ENCODE results near the gene MUC5B.

Gene MUC5B

DNA sequence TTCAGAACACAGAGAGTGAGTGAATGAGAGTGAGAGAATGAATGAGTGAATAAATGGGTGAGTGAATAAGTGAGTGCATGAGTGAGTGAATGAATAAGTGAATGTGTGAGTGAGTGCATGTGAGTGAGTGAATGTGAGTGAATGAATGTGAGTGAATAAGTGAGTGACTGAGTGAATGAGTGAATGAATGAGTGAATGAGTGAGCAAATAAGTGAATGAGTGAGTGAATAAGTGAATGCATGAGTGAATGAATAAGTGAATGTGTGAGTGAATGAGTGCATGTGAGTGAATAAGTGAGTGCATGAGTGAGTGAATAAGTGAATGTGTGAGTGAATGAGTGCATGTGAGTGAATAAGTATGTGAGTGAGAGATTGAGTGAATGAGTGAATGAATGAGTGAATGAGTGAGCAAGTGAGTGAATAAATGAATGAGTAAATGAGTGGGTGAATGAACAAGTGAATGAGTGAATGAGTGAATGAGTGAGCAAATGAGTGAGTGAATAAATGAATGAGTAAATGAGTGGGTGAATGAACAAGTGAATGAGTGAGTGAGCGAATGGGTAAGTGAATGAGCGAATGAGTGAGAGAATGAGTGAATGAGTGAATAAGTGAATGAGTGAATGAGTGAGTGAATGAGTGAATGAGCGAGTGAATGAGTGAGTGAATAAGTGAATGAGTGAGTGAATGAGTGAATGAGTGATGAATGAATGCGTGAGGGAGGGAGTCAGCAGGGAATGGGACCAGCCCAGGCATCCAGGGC, 21.3 kb upstream of the MUC5B start:
- ChIA-PET CTCF (interaction anchor here (1.2 to 2.1 kb wide), 3 partner anchors 30 to 373 kb away, joined by 3 to 14 read pairs (median 12); no protein-coding TSS in a partner anchor), POLR2A (no interaction called here)
- TF ChIP-seq, protein P1, sequence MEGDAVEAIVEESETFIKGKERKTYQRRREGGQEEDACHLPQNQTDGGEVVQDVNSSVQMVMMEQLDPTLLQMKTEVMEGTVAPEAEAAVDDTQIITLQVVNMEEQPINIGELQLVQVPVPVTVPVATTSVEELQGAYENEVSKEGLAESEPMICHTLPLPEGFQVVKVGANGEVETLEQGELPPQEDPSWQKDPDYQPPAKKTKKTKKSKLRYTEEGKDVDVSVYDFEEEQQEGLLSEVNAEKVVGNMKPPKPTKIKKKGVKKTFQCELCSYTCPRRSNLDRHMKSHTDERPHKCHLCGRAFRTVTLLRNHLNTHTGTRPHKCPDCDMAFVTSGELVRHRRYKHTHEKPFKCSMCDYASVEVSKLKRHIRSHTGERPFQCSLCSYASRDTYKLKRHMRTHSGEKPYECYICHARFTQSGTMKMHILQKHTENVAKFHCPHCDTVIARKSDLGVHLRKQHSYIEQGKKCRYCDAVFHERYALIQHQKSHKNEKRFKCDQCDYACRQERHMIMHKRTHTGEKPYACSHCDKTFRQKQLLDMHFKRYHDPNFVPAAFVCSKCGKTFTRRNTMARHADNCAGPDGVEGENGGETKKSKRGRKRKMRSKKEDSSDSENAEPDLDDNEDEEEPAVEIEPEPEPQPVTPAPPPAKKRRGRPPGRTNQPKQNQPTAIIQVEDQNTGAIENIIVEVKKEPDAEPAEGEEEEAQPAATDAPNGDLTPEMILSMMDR (IDR thresholded peaks at IDR 0.05; ENCODE audit: control extremely low read depth, extremely low read depth, low read depth, missing control alignments), result no peak

DNA sequence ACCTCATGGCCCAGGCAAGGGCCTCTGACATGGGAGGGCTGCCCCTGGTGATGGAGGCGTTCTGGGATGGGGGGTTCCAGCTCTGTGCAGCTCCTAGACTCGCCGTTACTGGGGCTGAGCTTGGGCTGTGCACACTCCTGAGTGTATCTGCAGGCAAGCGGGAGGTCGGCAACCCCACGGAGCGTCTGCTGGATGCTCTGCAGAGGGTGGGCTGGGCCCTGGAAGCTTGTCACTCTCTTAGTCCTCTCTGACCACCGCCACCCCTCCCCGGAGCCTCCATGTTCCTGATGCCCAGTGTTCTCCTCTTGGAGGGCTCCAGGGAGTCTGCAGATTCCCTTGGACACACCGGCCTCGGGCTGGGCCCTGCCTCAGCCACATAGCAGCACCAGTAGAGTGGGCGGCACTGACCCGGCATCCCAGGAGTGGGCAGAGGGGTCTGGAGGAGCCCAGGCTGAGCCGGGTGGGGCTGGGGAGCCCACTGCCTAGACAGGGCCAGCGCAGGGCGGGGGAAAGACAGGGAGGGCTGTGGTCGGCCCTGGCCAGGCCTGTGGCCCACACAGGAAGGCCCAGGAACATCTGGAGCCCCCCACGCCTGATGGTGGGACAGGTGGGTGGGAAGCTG, 20.6 kb upstream of the MUC5B start:
- DNase-seq (ENCODE audit: extremely low spot score), result no peak
- ChIA-PET CTCF (interaction anchor here (0.8 to 1.9 kb wide), 7 partner anchors 30 to 372 kb away, joined by 3 to 14 read pairs (median 3); no protein-coding TSS in a partner anchor), POLR2A (no interaction called here)
- TF ChIP-seq, protein P1 (IDR thresholded peaks at IDR 0.05; ENCODE audit: control extremely low read depth, extremely low read depth, low read depth, missing control alignments), result no peak

More for the DNA sequence above, 21.3 kb upstream of the MUC5B start:
- no peak for DNase-seq (ENCODE audit: extremely low spot score)

DNA sequence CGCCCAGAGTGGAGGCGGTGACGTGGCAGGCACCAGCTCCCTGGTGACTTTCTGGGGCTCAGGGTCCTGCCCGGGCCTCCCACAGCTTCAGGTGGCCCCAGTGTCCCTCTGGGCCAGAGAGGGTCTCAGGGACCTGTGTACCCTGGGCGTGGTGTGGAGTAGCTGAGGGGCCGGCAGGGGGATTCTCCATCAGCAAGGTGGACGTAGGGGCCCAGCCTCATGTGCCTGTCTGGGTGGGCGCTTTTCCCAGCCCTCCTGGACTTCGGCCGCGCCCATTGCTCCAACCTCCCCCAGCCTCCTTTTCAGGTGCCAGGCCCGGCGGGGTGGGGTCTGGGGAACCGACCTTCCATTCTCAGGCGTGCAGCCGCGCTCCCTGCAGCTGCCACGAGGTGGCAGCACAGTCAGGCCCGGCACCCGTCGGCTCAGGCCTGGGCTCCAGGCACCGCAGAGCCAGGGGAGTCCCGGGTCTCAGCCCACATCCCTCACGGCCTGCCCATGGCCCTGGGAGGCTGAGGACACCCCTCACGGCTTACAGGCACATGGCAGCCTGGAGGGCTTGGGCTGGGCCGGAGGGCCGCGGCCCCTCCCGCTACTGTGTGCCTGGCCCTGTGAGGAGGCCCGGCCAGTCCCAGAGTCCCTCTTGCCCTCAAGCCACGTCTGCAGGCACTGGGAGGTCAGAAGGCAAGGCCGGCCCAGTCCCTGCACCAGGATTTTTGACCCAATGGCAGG, 19.9 kb upstream of the MUC5B start:
- TF ChIP-seq, protein P1 (IDR thresholded peaks at IDR 0.05; ENCODE audit: control extremely low read depth, extremely low read depth, low read depth, missing control alignments), result peak; percentile 95
- DNase-seq (ENCODE audit: extremely low spot score), result peak; percentile 88
- CTCF ChIA-PET, result interaction anchor here (0.8 to 2.6 kb wide), 9 partner anchors 11 to 372 kb away, joined by 3 to 14 read pairs (median 3); no protein-coding TSS in a partner anchor
- POLR2A ChIA-PET, result no interaction called here

DNA sequence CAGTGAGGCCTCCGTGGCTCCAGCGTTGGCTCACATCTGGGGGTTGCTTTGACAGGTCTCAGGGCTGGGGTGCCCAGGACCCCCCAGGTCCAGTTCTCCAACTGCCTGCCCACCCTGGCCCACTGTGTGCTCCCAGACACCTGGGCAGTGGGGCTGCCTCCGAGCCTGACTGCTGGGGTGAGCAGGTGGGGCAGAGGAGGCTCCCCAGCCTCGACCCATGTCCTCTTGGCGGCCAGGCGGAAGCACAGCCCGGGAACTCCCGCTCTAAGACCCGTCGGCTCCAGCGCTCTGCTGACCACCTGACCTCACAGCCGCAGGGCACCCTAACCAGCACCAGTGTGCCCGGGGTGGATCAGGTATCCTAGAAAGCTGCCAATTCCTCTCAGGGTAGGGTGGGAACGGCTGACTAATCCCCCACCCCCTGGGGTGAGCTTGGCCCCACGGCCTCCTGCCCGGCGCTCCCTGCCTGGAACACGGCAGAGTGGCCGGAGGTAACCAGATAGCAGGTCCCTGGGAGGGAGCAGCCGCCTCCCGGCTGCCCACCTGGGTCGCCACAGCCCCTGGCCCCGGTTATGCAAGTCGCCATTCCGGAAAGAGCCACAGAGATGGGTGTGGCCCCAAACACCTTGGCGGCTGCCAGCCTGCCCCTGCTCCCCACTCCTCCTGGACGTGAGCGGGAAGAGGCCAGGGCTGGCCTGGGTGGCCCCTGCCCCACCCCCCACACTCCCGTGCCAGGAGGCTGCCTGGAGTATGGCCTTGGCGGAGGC, 19.2 kb upstream of the MUC5B start:
- CTCF ChIA-PET, result interaction anchor here (1.0 to 2.6 kb wide), 7 partner anchors 10 to 427 kb away, joined by 3 to 14 read pairs (median 6); no protein-coding TSS in a partner anchor
- TF ChIP-seq, protein P1 (IDR thresholded peaks at IDR 0.05; ENCODE audit: control extremely low read depth, extremely low read depth, low read depth, missing control alignments), result no peak
- no peak for DNase-seq (ENCODE audit: extremely low spot score)
- POLR2A ChIA-PET, result no interaction called here

DNA sequence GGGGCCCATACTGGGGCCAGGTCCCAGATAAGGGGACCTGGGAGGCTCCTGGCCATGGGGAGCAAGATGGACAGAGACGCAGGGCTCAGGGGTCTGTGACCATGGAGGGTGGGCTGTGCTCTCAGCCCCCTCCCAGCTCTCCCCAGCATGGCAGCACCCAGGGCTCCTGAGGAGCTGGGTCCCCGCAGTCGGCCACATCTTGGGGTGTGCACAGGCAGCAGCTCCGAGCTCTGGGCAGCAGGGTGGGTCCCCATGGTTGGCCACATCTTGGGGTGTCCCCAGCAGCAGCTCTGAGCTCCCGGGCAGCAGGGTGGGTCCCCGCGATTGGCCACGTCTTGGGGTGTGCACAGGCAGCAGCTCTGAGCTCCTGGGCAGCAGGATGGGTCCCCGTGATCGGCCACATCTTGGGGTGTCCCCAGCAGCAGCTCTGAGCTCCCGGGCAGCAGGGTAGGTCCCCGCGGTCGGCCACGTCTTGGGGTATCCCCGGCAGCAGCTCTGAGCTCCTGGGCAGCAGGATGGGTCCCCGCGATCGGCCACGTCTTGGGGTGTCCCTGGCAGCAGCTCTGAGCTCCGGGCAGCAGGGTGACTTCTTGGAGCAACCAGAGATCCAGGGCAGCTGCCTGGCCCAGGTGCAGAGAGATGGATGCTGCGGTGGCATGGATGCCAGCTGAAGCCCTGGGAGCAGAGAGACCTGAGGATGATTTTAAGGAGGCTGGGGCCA, 18.3 kb upstream of the MUC5B start:
- ChIA-PET POLR2A (no interaction called here), CTCF (interaction anchor here (0.9 to 2.6 kb wide), 5 partner anchors 9 to 426 kb away, joined by 4 to 8 read pairs (median 7); no protein-coding TSS in a partner anchor)
- DNase-seq (ENCODE audit: extremely low spot score), result no peak

More for the DNA sequence above, 18.3 kb upstream of the MUC5B start:
- TF ChIP-seq, protein P1 (IDR thresholded peaks at IDR 0.05; ENCODE audit: control extremely low read depth, extremely low read depth, low read depth, missing control alignments), result no peak

Measured in GM10248 (cell line).